HEK293 (cell line): ENCODE measurements around the gene SEC24B.

ENCODE experiments used
- CTCF ChIA-PET: fragments of 350-600 bp; formaldehyde crosslinking; extraction: SDS; loops from one replicate; lab custom pipeline; 2021; ENCODE audit warnings: antibody characterized with exemption; lab: Yijun Ruan, JAX
- POLR2A ChIA-PET: fragments of 300-600 bp; formaldehyde crosslinking; extraction: SDS; loops from one replicate; lab custom pipeline; 2020; ENCODE audit warnings: antibody characterized with exemption, inconsistent platforms; lab: Yijun Ruan, JAX
- H3K27ac ChIP-seq: fragments of 200-500 bp; sonication (Bioruptor generic); 2 replicates; pipeline ENCODE4 v1.5.1; 2014; ENCODE audit warnings: low read depth, low read length, control low read depth, inconsistent platforms; ENCODE audit errors: extremely low read depth
- H3K36me3 ChIP-seq, 2 experiments: fragments of 200-500 bp in 1 of 2; sonication (Bioruptor generic) in 1 of 2; 1 replicate in 1 of 2; 2 replicates in 1 of 2; pipeline ENCODE4 v1.5.1; 2014 to 2017; ENCODE audit warnings: inconsistent platforms in 2 of 2, low read length in 2 of 2; ENCODE audit not compliant: control insufficient read depth in 2 of 2, insufficient read depth in 1 of 2
- H3K4me1 ChIP-seq: fragments of 200-500 bp; sonication (Bioruptor generic); 2 replicates; pipeline ENCODE4 v1.5.1; 2014; ENCODE audit warnings: mild to moderate bottlenecking, low read length, inconsistent platforms; ENCODE audit not compliant: control insufficient read depth, insufficient read depth
- H3K4me3 ChIP-seq: 2 replicates; pipeline ENCODE4 v1.5.1; 2011; ENCODE audit warnings: low read depth, mild to moderate bottlenecking, control low read depth, low read length, moderate library complexity
- H3K9me3 ChIP-seq: fragments of 200-500 bp; sonication (Bioruptor generic); 2 replicates; pipeline ENCODE4 v1.5.1; 2014; ENCODE audit warnings: low read depth, low read length, inconsistent platforms; ENCODE audit not compliant: control insufficient read depth, insufficient read depth
- BCL11B ChIP-seq: fragments of 450-650 bp; formaldehyde crosslinking; IDR thresholded peaks from 2 replicates; pipeline ENCODE4 v1.5.1; 2016; ENCODE audit warnings: low read depth, missing biosample characterization, missing genetic modification characterization
- CTCF ChIP-seq: fragments of 450-650 bp; formaldehyde crosslinking; IDR thresholded peaks from 2 replicates; pipeline ENCODE4 v1.5.1; 2016; ENCODE audit warnings: missing biosample characterization, missing genetic modification characterization
- HOXD13 ChIP-seq: sonication (generic); formaldehyde crosslinking; IDR thresholded peaks from 2 replicates; pipeline ENCODE4 v1.8.0; 2022; ENCODE audit warnings: missing genetic modification reagents, borderline replicate concordance
- KLF10 ChIP-seq: fragments of 450-650 bp; IDR thresholded peaks from 2 replicates; pipeline ENCODE4 v1.5.1; 2018; ENCODE audit warnings: missing biosample characterization, mild to moderate bottlenecking, missing genetic modification characterization
- PRDM1 ChIP-seq: fragments of 450-650 bp; formaldehyde crosslinking; IDR thresholded peaks from 2 replicates; pipeline ENCODE4; 2016; ENCODE audit warnings: missing biosample characterization, missing genetic modification characterization
- PRDM10 ChIP-seq: fragments of 450-650 bp; formaldehyde crosslinking; IDR thresholded peaks from 2 replicates; pipeline ENCODE4 v1.5.1; 2016; ENCODE audit warnings: missing biosample characterization, missing genetic modification characterization
- SETDB1 ChIP-seq: IDR thresholded peaks from one replicate; pipeline ENCODE4 v1.6.1; 2017; ENCODE audit warnings: mild to moderate bottlenecking, low read length, moderate library complexity, mixed read lengths; ENCODE audit not compliant: insufficient read length
- SP2 ChIP-seq: fragments of 450-650 bp; formaldehyde crosslinking; IDR thresholded peaks from 2 replicates; pipeline ENCODE4 v1.5.1; 2016; ENCODE audit warnings: missing biosample characterization, missing genetic modification characterization
- ZNF138 ChIP-seq: fragments of 450-650 bp; formaldehyde crosslinking; IDR thresholded peaks from 2 replicates; pipeline ENCODE4 v1.5.1; 2016; ENCODE audit warnings: missing biosample characterization, missing genetic modification characterization, borderline replicate concordance
- ZNF157 ChIP-seq: fragments of 450-650 bp; formaldehyde crosslinking; IDR thresholded peaks from 2 replicates; pipeline ENCODE4 v1.5.1; 2016; ENCODE audit warnings: missing biosample characterization, missing genetic modification characterization
- ZNF174 ChIP-seq: fragments of 450-650 bp; formaldehyde crosslinking; IDR thresholded peaks from 2 replicates; pipeline ENCODE4 v1.5.0; 2017; ENCODE audit warnings: missing biosample characterization, mild to moderate bottlenecking, missing genetic modification characterization
- ZNF23 ChIP-seq: fragments of 450-650 bp; formaldehyde crosslinking; IDR thresholded peaks from 2 replicates; pipeline ENCODE4 v1.5.1; 2016; ENCODE audit warnings: missing biosample characterization, missing genetic modification characterization, borderline replicate concordance
- ZNF335 ChIP-seq: fragments of 450-650 bp; formaldehyde crosslinking; conservative IDR thresholded peaks from 2 replicates; pipeline ENCODE4 v1.5.1; 2016; ENCODE audit warnings: missing biosample characterization, missing genetic modification characterization
- ZNF391 ChIP-seq: fragments of 450-650 bp; formaldehyde crosslinking; IDR thresholded peaks from 2 replicates; pipeline ENCODE4 v1.5.1; 2016; ENCODE audit warnings: low read depth, missing biosample characterization, missing genetic modification characterization, borderline replicate concordance
- ZNF426 ChIP-seq: fragments of 450-650 bp; formaldehyde crosslinking; IDR thresholded peaks from 2 replicates; pipeline ENCODE4 v1.5.1; 2017; ENCODE audit warnings: missing biosample characterization, missing genetic modification characterization, mild to moderate bottlenecking, inconsistent platforms, moderate library complexity
- ZNF433 ChIP-seq: fragments of 450-650 bp; formaldehyde crosslinking; IDR thresholded peaks from 2 replicates; pipeline ENCODE4 v1.5.1; 2016; ENCODE audit warnings: missing biosample characterization, missing genetic modification characterization, low read depth
- ZNF513 ChIP-seq: fragments of 450-650 bp; IDR thresholded peaks from 2 replicates; pipeline ENCODE4 v1.5.1; 2018; ENCODE audit warnings: missing biosample characterization, missing genetic modification characterization
- ZNF521 ChIP-seq: fragments of 450-650 bp; formaldehyde crosslinking; IDR thresholded peaks from 2 replicates; pipeline ENCODE4 v1.5.1; 2017; ENCODE audit warnings: missing biosample characterization, mild to moderate bottlenecking, missing genetic modification characterization
- ZNF561 ChIP-seq: fragments of 450-650 bp; IDR thresholded peaks from 2 replicates; pipeline ENCODE4 v1.5.1; 2018; ENCODE audit warnings: missing biosample characterization, missing genetic modification characterization, borderline replicate concordance
- ZNF747 ChIP-seq: fragments of 450-650 bp; formaldehyde crosslinking; IDR thresholded peaks from 2 replicates; pipeline ENCODE4 v1.5.1; 2016; ENCODE audit warnings: missing biosample characterization, missing genetic modification characterization
- TF ChIP-seq, protein P1 (sequence below): fragments of 450-650 bp; formaldehyde crosslinking; IDR thresholded peaks from 2 replicates; pipeline ENCODE4 v1.5.1; 2016; ENCODE audit warnings: missing biosample characterization, missing genetic modification characterization
- TF ChIP-seq, protein P2 (sequence below): fragments of 450-650 bp; formaldehyde crosslinking; IDR thresholded peaks from 2 replicates; pipeline ENCODE4 v1.5.1; 2017; ENCODE audit warnings: missing biosample characterization, missing genetic modification characterization

SEC24B gene

DNA sequence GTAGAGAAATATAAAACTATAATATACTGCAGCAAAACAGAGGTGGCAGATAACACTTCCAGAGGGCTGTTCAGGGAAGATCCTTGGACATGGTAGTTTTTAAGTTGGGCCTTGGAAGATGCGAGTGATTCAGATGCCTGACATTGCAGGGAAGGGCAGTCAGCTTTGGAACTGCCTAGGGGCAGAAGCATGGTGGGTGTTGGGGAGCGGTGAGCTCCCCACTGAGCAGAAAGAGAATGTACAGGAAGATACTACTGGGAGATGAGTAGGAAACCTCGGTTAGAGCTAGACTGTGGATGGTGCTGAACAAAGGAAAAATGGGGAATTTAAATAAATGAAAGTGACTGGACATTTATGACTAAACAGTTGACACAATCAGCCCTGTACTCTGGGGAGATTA lies 24.9 kb upstream of the SEC24B start:
- H3K27ac ChIP-seq: no peak overlapping the region
- CTCF ChIA-PET: interaction anchor here (0.6 kb wide), 1 partner anchor 726 kb away, joined by 4 read pairs; no protein-coding TSS in a partner anchor
- POLR2A ChIA-PET: no interaction called here
- no peaks in the 10 kb centered on the region for H3K36me3 ChIP-seq
- H3K9me3 ChIP-seq: no peaks in the 10 kb centered on the region
- no peak for TF ChIP-seq ZNF433 (tag by site-specific recombination)
- no peak for TF ChIP-seq BCL11B
- no peak for TF ChIP-seq ZNF335 (tag by site-specific recombination)
- TF ChIP-seq ZNF747: no peak
- no peak for TF ChIP-seq ZNF561 (tag by site-specific recombination)
- TF ChIP-seq ZNF426 (tag by site-specific recombination): no peak
- TF ChIP-seq, protein P1, sequence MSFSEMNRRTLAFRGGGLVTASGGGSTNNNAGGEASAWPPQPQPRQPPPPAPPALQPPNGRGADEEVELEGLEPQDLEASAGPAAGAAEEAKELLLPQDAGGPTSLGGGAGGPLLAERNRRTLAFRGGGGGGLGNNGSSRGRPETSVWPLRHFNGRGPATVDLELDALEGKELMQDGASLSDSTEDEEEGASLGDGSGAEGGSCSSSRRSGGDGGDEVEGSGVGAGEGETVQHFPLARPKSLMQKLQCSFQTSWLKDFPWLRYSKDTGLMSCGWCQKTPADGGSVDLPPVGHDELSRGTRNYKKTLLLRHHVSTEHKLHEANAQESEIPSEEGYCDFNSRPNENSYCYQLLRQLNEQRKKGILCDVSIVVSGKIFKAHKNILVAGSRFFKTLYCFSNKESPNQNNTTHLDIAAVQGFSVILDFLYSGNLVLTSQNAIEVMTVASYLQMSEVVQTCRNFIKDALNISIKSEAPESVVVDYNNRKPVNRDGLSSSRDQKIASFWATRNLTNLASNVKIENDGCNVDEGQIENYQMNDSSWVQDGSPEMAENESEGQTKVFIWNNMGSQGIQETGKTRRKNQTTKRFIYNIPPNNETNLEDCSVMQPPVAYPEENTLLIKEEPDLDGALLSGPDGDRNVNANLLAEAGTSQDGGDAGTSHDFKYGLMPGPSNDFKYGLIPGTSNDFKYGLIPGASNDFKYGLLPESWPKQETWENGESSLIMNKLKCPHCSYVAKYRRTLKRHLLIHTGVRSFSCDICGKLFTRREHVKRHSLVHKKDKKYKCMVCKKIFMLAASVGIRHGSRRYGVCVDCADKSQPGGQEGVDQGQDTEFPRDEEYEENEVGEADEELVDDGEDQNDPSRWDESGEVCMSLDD (tag by site-specific recombination): no peak
- TF ChIP-seq, protein P2, sequence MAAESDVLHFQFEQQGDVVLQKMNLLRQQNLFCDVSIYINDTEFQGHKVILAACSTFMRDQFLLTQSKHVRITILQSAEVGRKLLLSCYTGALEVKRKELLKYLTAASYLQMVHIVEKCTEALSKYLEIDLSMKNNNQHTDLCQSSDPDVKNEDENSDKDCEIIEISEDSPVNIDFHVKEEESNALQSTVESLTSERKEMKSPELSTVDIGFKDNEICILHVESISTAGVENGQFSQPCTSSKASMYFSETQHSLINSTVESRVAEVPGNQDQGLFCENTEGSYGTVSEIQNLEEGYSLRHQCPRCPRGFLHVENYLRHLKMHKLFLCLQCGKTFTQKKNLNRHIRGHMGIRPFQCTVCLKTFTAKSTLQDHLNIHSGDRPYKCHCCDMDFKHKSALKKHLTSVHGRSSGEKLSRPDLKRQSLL (tag by site-specific recombination): no peak
- no peak for TF ChIP-seq SP2 (tag by site-specific recombination)
- TF ChIP-seq KLF10 (tag by site-specific recombination): no peak
- no peak for TF ChIP-seq SETDB1
- 0 out of 2 replicates have a peak, but pooled peaks cover 6% of the 10 kb centered on the region for H3K4me1 ChIP-seq
- H3K4me3 ChIP-seq: no peak overlapping the region

GRCh38 chr4:109410226-109410625 lies 23.4 kb upstream of the SEC24B start:
- no peaks in the 10 kb centered on the region for H3K9me3 ChIP-seq
- no peak overlapping the region for H3K4me3 ChIP-seq
- ChIA-PET POLR2A (no interaction called here), CTCF (no interaction called here)
- H3K4me1 ChIP-seq: 0 out of 2 replicates have a peak, but pooled peaks cover 6% of the 10 kb centered on the region
- H3K27ac ChIP-seq: no peak overlapping the region
- H3K36me3 ChIP-seq: no peaks in the 10 kb centered on the region
- TF ChIP-seq PRDM10: no peak
- TF ChIP-seq ZNF391: no peak
- no peak for TF ChIP-seq PRDM1
- TF ChIP-seq ZNF157 (tag by site-specific recombination): no peak
- no peak for TF ChIP-seq ZNF513 (tag by site-specific recombination)
- no peak for TF ChIP-seq ZNF174 (tag by site-specific recombination)
- no peak for TF ChIP-seq ZNF521 (tag by site-specific recombination)
- TF ChIP-seq ZNF23 (tag by site-specific recombination): no peak
- no peak for TF ChIP-seq HOXD13 (CRISPR knock-in tag)
- TF ChIP-seq ZNF138 (tag by site-specific recombination): no peak
- TF ChIP-seq CTCF: no peak
